ENCODE measurements around the gene FCRL4.

Gene FCRL4

GRCh38 chr1:157600236-157600635, 2.4 kb upstream of the FCRL4 start:
- no peaks in the 10 kb centered on the region for H3K9me3 ChIP-seq (ENCODE audit: low read depth, low read length)
- TF ChIP-seq FOXP2 (optimal IDR thresholded peaks at IDR 0.05; ENCODE audit: control extremely low read depth, extremely low read length, insufficient read depth) (no peak), EZH2 (IDR thresholded peaks at IDR 0.05) (no peak), POLR2AphosphoS5 (IDR thresholded peaks at IDR 0.05; ENCODE audit: borderline replicate concordance, low read depth, low read length) (no peak)
- H3K27ac ChIP-seq: no peak overlapping the region
- no peak overlapping the region for H3K4me3 ChIP-seq
- no peaks in the 10 kb centered on the region for H3K36me3 ChIP-seq (ENCODE audit: insufficient read depth, low read length)
- no peak overlapping the region for H3K9ac ChIP-seq (ENCODE audit: insufficient read length)
- DNase-seq (ENCODE audit: low read depth, low spot score): no peak

DNA sequence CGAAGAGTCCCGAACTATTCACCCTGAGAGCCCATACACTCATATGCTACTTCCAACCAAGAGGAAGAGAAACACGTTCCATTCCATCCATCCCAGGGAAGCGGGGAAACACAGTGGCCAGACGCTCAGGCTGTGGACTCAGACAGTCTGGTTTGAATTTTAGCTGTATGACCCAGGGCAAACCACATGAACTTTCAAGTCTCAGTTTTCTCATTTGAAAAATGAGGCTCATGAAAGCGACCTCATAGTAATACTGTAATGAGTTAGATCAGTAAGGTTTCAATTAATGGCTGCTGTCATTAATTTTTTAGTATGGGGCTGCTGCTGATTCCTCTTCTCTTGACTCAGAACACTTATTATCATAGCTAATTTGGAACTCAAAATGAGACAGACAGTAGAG, 1.5 kb downstream of the FCRL4 start:
- Histone ChIP-seq H3K9me3 (ENCODE audit: low read depth, low read length) (no peaks in the 10 kb centered on the region), H3K4me3 (no peak overlapping the region), H3K27ac (no peak overlapping the region), H3K9ac (ENCODE audit: insufficient read length) (no peak overlapping the region), H3K36me3 (ENCODE audit: insufficient read depth, low read length) (no peaks in the 10 kb centered on the region)
- no peak for DNase-seq (ENCODE audit: low read depth, low spot score)
- no peak for TF ChIP-seq POLR2AphosphoS5 (IDR thresholded peaks at IDR 0.05; ENCODE audit: borderline replicate concordance, low read depth, low read length)
- no peak for TF ChIP-seq FOXP2 (optimal IDR thresholded peaks at IDR 0.05; ENCODE audit: control extremely low read depth, extremely low read length, insufficient read depth)
- no peak for TF ChIP-seq EZH2 (IDR thresholded peaks at IDR 0.05)

- no peak for DNase-seq (ENCODE audit: low read depth, low spot score)
- Histone ChIP-seq H3K4me3 (no peak overlapping the region), H3K9ac (ENCODE audit: insufficient read length) (no peak overlapping the region), H3K27ac (no peak overlapping the region), H3K36me3 (ENCODE audit: insufficient read depth, low read length) (no peaks in the 10 kb centered on the region), H3K9me3 (ENCODE audit: low read depth, low read length) (no peaks in the 10 kb centered on the region)
- TF ChIP-seq POLR2AphosphoS5 (IDR thresholded peaks at IDR 0.05; ENCODE audit: borderline replicate concordance, low read depth, low read length): no peak
- TF ChIP-seq EZH2 (IDR thresholded peaks at IDR 0.05): no peak
- TF ChIP-seq FOXP2 (optimal IDR thresholded peaks at IDR 0.05; ENCODE audit: control extremely low read depth, extremely low read length, insufficient read depth): no peak
Observed at GRCh38 chr1:157595356-157595755, 2.5 kb downstream of the FCRL4 start.

- Histone ChIP-seq H3K9ac (ENCODE audit: insufficient read length) (no peak overlapping the region), H3K36me3 (ENCODE audit: insufficient read depth, low read length) (no peaks in the 10 kb centered on the region), H3K27ac (no peak overlapping the region), H3K4me3 (no peak overlapping the region), H3K9me3 (ENCODE audit: low read depth, low read length) (no peaks in the 10 kb centered on the region)
- TF ChIP-seq FOXP2 (optimal IDR thresholded peaks at IDR 0.05; ENCODE audit: control extremely low read depth, extremely low read length, insufficient read depth) (no peak), EZH2 (IDR thresholded peaks at IDR 0.05) (no peak), POLR2AphosphoS5 (IDR thresholded peaks at IDR 0.05; ENCODE audit: borderline replicate concordance, low read depth, low read length) (no peak)
- no peak for DNase-seq (ENCODE audit: low read depth, low spot score)
Observed at GRCh38 chr1:157585984-157586383, 11.9 kb downstream of the FCRL4 start.

GRCh38 chr1:157584503-157584902, 13.4 kb downstream of the FCRL4 start:
- Histone ChIP-seq H3K9ac (ENCODE audit: insufficient read length) (no peak overlapping the region), H3K27ac (no peak overlapping the region), H3K9me3 (ENCODE audit: low read depth, low read length) (no peaks in the 10 kb centered on the region), H3K4me3 (no peak overlapping the region), H3K36me3 (ENCODE audit: insufficient read depth, low read length) (no peaks in the 10 kb centered on the region)
- no peak for TF ChIP-seq FOXP2 (optimal IDR thresholded peaks at IDR 0.05; ENCODE audit: control extremely low read depth, extremely low read length, insufficient read depth)
- TF ChIP-seq POLR2AphosphoS5 (IDR thresholded peaks at IDR 0.05; ENCODE audit: borderline replicate concordance, low read depth, low read length): no peak
- no peak for TF ChIP-seq EZH2 (IDR thresholded peaks at IDR 0.05)
- DNase-seq (ENCODE audit: low read depth, low spot score): no peak

GRCh38 chr1:157580828-157581210, 17.1 kb downstream of the FCRL4 start:
- TF ChIP-seq EZH2 (IDR thresholded peaks at IDR 0.05): no peak
- no peak for TF ChIP-seq POLR2AphosphoS5 (IDR thresholded peaks at IDR 0.05; ENCODE audit: borderline replicate concordance, low read depth, low read length)
- no peak for TF ChIP-seq FOXP2 (optimal IDR thresholded peaks at IDR 0.05; ENCODE audit: control extremely low read depth, extremely low read length, insufficient read depth)
- H3K27ac ChIP-seq: no peak overlapping the region
- no peak overlapping the region for H3K9ac ChIP-seq (ENCODE audit: insufficient read length)
- no peaks in the 10 kb centered on the region for H3K36me3 ChIP-seq (ENCODE audit: insufficient read depth, low read length)
- no peak overlapping the region for H3K4me3 ChIP-seq
- no peaks in the 10 kb centered on the region for H3K9me3 ChIP-seq (ENCODE audit: low read depth, low read length)
- DNase-seq (ENCODE audit: low read depth, low spot score): no peak

DNA sequence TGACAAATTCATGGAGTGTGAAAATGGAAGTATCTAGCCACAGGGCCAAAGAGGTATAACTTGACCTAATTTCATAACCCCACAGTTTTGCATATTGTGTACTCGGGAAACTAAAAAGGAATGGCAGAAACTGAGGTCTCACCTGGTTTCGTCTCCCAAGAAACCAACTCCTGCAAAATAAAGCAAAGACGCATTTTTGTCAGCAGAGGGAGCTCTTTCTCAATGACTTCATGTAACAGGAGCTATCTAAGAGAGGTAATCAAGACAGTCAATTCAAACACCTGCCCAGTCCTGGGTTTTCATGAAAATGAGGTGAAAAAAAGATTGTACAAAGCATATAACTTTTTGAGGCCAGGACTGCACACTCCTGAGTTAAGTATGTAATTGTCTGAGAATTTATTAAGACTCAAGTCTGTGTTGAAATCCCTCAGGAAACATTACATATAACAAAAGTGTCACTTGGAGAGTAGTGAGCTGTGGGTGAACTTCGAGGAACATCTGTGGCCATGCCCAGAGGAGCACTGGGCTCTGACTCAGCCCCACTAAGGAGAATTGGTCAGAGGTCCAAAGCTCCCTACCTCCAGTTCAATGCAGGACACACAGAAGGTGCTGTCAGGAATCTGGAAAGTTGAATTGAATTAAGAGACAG, 17.6 kb downstream of the FCRL4 start:
- Histone ChIP-seq H3K36me3 (ENCODE audit: insufficient read depth, low read length) (no peaks in the 10 kb centered on the region), H3K9ac (ENCODE audit: insufficient read length) (no peak overlapping the region), H3K27ac (no peak overlapping the region), H3K4me3 (no peak overlapping the region), H3K9me3 (ENCODE audit: low read depth, low read length) (no peaks in the 10 kb centered on the region)
- DNase-seq (ENCODE audit: low read depth, low spot score): peak; percentile 16
- TF ChIP-seq POLR2AphosphoS5 (IDR thresholded peaks at IDR 0.05; ENCODE audit: borderline replicate concordance, low read depth, low read length): no peak
- no peak for TF ChIP-seq FOXP2 (optimal IDR thresholded peaks at IDR 0.05; ENCODE audit: control extremely low read depth, extremely low read length, insufficient read depth)
- no peak for TF ChIP-seq EZH2 (IDR thresholded peaks at IDR 0.05)

DNA sequence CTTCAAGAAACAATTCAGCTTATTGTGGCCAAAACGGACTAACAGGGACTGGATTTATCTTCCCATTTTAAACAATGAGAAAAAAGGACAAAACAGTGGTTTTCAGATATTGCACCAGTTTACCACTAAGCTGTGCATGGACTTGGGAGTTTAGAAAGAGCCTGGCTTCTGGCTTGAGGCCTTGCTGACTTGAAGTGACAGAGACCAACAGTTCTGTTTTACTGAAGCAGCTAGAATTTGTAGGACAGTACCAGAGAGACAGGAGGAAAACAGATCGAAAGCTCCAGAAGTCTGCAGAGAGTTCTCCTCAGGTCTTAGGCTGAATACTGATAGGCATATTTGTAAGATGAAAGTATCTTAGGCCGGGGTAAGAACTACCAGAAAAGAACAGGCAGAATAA, 20.5 kb downstream of the FCRL4 start:
- no peak overlapping the region for H3K4me3 ChIP-seq
- no peak overlapping the region for H3K9ac ChIP-seq (ENCODE audit: insufficient read length)
- no peak overlapping the region for H3K27ac ChIP-seq
- no peaks in the 10 kb centered on the region for H3K9me3 ChIP-seq (ENCODE audit: low read depth, low read length)
- no peaks in the 10 kb centered on the region for H3K36me3 ChIP-seq (ENCODE audit: insufficient read depth, low read length)
- no peak for DNase-seq (ENCODE audit: low read depth, low spot score)
- TF ChIP-seq POLR2AphosphoS5 (IDR thresholded peaks at IDR 0.05; ENCODE audit: borderline replicate concordance, low read depth, low read length): no peak
- TF ChIP-seq EZH2 (IDR thresholded peaks at IDR 0.05): no peak
- no peak for TF ChIP-seq FOXP2 (optimal IDR thresholded peaks at IDR 0.05; ENCODE audit: control extremely low read depth, extremely low read length, insufficient read depth)

GRCh38 chr1:157575744-157576143, 22.1 kb downstream of the FCRL4 start:
- DNase-seq (ENCODE audit: low read depth, low spot score): no peak
- Histone ChIP-seq H3K27ac (no peak overlapping the region), H3K4me3 (no peak overlapping the region), H3K9ac (ENCODE audit: insufficient read length) (no peak overlapping the region), H3K9me3 (ENCODE audit: low read depth, low read length) (no peaks in the 10 kb centered on the region), H3K36me3 (ENCODE audit: insufficient read depth, low read length) (no peaks in the 10 kb centered on the region)
- TF ChIP-seq EZH2 (IDR thresholded peaks at IDR 0.05) (no peak), FOXP2 (optimal IDR thresholded peaks at IDR 0.05; ENCODE audit: control extremely low read depth, extremely low read length, insufficient read depth) (no peak), POLR2AphosphoS5 (IDR thresholded peaks at IDR 0.05; ENCODE audit: borderline replicate concordance, low read depth, low read length) (no peak)
